HG02642 (cell line): ENCODE measurements around the gene FBL.
"Not testable (repeated sequence)": the region's sequence is repeated elsewhere in the genome, so short reads cannot be mapped to it uniquely, and the experiment has no call there.

Experiments used
- ATAC-seq: cut with Tn5 transposase; IDR thresholded peaks from one replicate; pipeline ENCODE4 v1.9.1; 2021; ENCODE audit warnings: mild to moderate bottlenecking; ENCODE audit not compliant: unreplicated experiment, poor library complexity

FBL gene

GRCh38 chr19:39845933-39846677 lies at the start of gene FBL:
FBL (minus strand) TSS chr19:39846379; CDS start chr19:39846300, 79 bp downstream.
- ATAC-seq = peak; percentile 89

- not testable (repeated sequence) for ATAC-seq
These were observed 48.9 kb upstream of the FBL start for GRCh38 chr19:39895096-39895495.

GRCh38 chr19:39894236-39894606 lies 48.0 kb upstream of the FBL start:
- ATAC-seq = not testable (repeated sequence)

GRCh38 chr19:39893366-39894235 lies 47.4 kb upstream of the FBL start:
- not testable (repeated sequence) for ATAC-seq

GRCh38 chr19:39892506-39892902 lies 46.3 kb upstream of the FBL start:
- not testable (repeated sequence) for ATAC-seq

- not testable (repeated sequence) for ATAC-seq
These were observed 45.7 kb upstream of the FBL start for GRCh38 chr19:39891660-39892505.

- ATAC-seq = no peak
These were observed 44.8 kb upstream of the FBL start for GRCh38 chr19:39890755-39891551.

GRCh38 chr19:39889872-39890754 lies 43.9 kb upstream of the FBL start:
- ATAC-seq = not testable (repeated sequence)

GRCh38 chr19:39887456-39887951 lies 41.3 kb upstream of the FBL start:
- ATAC-seq = not testable (repeated sequence)

GRCh38 chr19:39885821-39886554 lies 39.8 kb upstream of the FBL start:
- not testable (repeated sequence) for ATAC-seq

- not testable (repeated sequence) for ATAC-seq
These were observed 38.5 kb upstream of the FBL start for GRCh38 chr19:39884721-39885120.

- not testable (repeated sequence) for ATAC-seq
These were observed 36.5 kb upstream of the FBL start for GRCh38 chr19:39882645-39883044.

GRCh38 chr19:39881495-39882110 lies 35.4 kb upstream of the FBL start:
- not testable (repeated sequence) for ATAC-seq

- not testable (repeated sequence) for ATAC-seq
These were observed 34.1 kb upstream of the FBL start for GRCh38 chr19:39880241-39880640.

- not testable (repeated sequence) for ATAC-seq
These were observed 33.6 kb upstream of the FBL start for GRCh38 chr19:39879796-39880195.

- ATAC-seq = not testable (repeated sequence)
These were observed 32.7 kb upstream of the FBL start for GRCh38 chr19:39878866-39879265.

GRCh38 chr19:39878398-39878797 lies 32.2 kb upstream of the FBL start:
- no peak for ATAC-seq
